ENCODE measurements around the gene ANXA2R.
A peak's percentile ranks its signal among the peaks of the same experiment; 100 is the strongest.

The ANXA2R gene

GRCh38 chr5:43006424-43007202, 33.5 kb downstream of the ANXA2R start:
- DNase-seq (ENCODE audit: insufficient read length, low spot score) (no peak), FAIRE-seq (no peak)

GRCh38 chr5:43005031-43005430, 35.1 kb downstream of the ANXA2R start:
- DNase-seq (ENCODE audit: insufficient read length, low spot score), result no peak
- FAIRE-seq, result no peak

GRCh38 chr5:43001748-43002147, 38.4 kb downstream of the ANXA2R start:
- no peak for FAIRE-seq
- DNase-seq (ENCODE audit: insufficient read length, low spot score), result no peak

GRCh38 chr5:43000914-43001313, 39.2 kb downstream of the ANXA2R start:
- DNase-seq (ENCODE audit: insufficient read length, low spot score) (no peak), FAIRE-seq (no peak)

- FAIRE-seq, result no peak
- no peak for DNase-seq (ENCODE audit: insufficient read length, low spot score)
Observed at GRCh38 chr5:43000111-43000840, 39.8 kb downstream of the ANXA2R start.

GRCh38 chr5:42995360-42995751, 44.8 kb downstream of the ANXA2R start:
- FAIRE-seq (no peak), DNase-seq (ENCODE audit: insufficient read length, low spot score) (no peak)

- FAIRE-seq, result peak; percentile 91
- no peak for DNase-seq (ENCODE audit: insufficient read length, low spot score)
Observed at GRCh38 chr5:42994555-42995359, 45.4 kb downstream of the ANXA2R start.

- FAIRE-seq, result no peak
- no peak for DNase-seq (ENCODE audit: insufficient read length, low spot score)
Observed at GRCh38 chr5:42994246-42994554, 45.9 kb downstream of the ANXA2R start.

- no peak for DNase-seq (ENCODE audit: insufficient read length, low spot score)
Observed at GRCh38 chr5:42993516-42994245, 46.4 kb downstream of the ANXA2R start.

GRCh38 chr5:42992088-42992879, 47.8 kb downstream of the ANXA2R start:
- DNase-seq (ENCODE audit: insufficient read length, low spot score) (no peak), FAIRE-seq (no peak)

More at GRCh38 chr5:42993516-42994245, 46.4 kb downstream of the ANXA2R start:
- FAIRE-seq, result peak; percentile 75

- FAIRE-seq (peak; percentile 86), DNase-seq (ENCODE audit: insufficient read length, low spot score) (no peak)
Observed at GRCh38 chr5:42991404-42992087, 48.6 kb downstream of the ANXA2R start.

GRCh38 chr5:42990892-42991291, 49.2 kb downstream of the ANXA2R start:
- DNase-seq (ENCODE audit: insufficient read length, low spot score), result no peak
- no peak for FAIRE-seq
